H1 (cell line): ENCODE results near the gene ANAPC13. TPM values are rescaled to one million over a fixed set of nuclear protein-coding genes. Genes with fewer than 3 reads are reported as not detected.

Experiments used
- ASH2L ChIP-seq: fragments of 200-600, 300-600 bp; sonication (generic); IDR thresholded peaks from one replicate; pipeline ENCODE4 v1.7.1; 2017; ENCODE audit warnings: low read length
- BCL11A ChIP-seq, 2 experiments: IDR thresholded peaks; one replicate each; pipeline ENCODE4 v1.6.1; 2011; ENCODE audit warnings: low read depth in 2 of 2, low read length in 2 of 2, mild to moderate bottlenecking in 2 of 2
- CBX8 ChIP-seq: fragments of 300-800, 300-1000 bp; sonication (generic); IDR thresholded peaks from 2 replicates; pipeline ENCODE4 v1.7.1; 2016; ENCODE audit warnings: low read depth, low read length, borderline replicate concordance
- CHD2 ChIP-seq: IDR thresholded peaks from 2 replicates; pipeline ENCODE4 v1.6.1; 2012; ENCODE audit warnings: low read length, improper control_type of control experiment
- CREB1 ChIP-seq: IDR thresholded peaks from 2 replicates; pipeline ENCODE4 v1.6.1; 2012; ENCODE audit warnings: inconsistent platforms
- EGR1 ChIP-seq: IDR thresholded peaks from 2 replicates; pipeline ENCODE4 v1.6.1; 2011; ENCODE audit warnings: low read depth, low read length, borderline replicate concordance
- EZH2 ChIP-seq: fragments of 200-600 bp; sonication (generic); IDR thresholded peaks from 2 replicates; pipeline ENCODE4 v1.7.1; 2012; ENCODE audit warnings: low read depth, mild to moderate bottlenecking, moderate library complexity, low read length, inconsistent platforms; ENCODE audit not compliant: severe bottlenecking
- FOSL1 ChIP-seq: IDR thresholded peaks from 2 replicates; pipeline ENCODE4 v1.6.1; 2011; ENCODE audit warnings: mild to moderate bottlenecking, low read depth, low read length, moderate library complexity; ENCODE audit not compliant: insufficient read depth
- HDAC2 ChIP-seq, 2 experiments: fragments of 300-600 bp in 1 of 2; sonication (generic) in 1 of 2; IDR thresholded peaks; 2 replicates each; pipeline ENCODE4 v1.6.1; 2011 to 2012; ENCODE audit warnings: low read depth in 2 of 2, low read length in 2 of 2, mild to moderate bottlenecking in 2 of 2, moderate library complexity in 2 of 2, borderline replicate concordance in 1 of 2, inconsistent platforms in 1 of 2
- JUN ChIP-seq: IDR thresholded peaks from 2 replicates; pipeline ENCODE4 v1.6.1; 2011; ENCODE audit warnings: low read depth, mild to moderate bottlenecking, improper control_type of control experiment, low read length
- JUND ChIP-seq: IDR thresholded peaks from 2 replicates; pipeline ENCODE4 v1.6.1; 2011; ENCODE audit warnings: mild to moderate bottlenecking, improper control_type of control experiment, low read length
- KDM5A ChIP-seq: fragments of 200-600 bp; IDR thresholded peaks from 2 replicates; pipeline ENCODE4 v1.7.1; 2012; ENCODE audit warnings: mild to moderate bottlenecking, low read length, inconsistent platforms, mixed read lengths
- MAFK ChIP-seq: IDR thresholded peaks from 2 replicates; pipeline ENCODE4 v1.6.1; 2012; ENCODE audit warnings: low read depth, mild to moderate bottlenecking, improper control_type of control experiment, low read length
- NANOG ChIP-seq: IDR thresholded peaks from 2 replicates; pipeline ENCODE4 v1.6.1; 2011; ENCODE audit warnings: low read length, low read depth, mild to moderate bottlenecking, inconsistent platforms; ENCODE audit not compliant: insufficient read depth, poor library complexity, severe bottlenecking
- SIN3A ChIP-seq, 2 experiments: IDR thresholded peaks in 1 of 2; conservative IDR thresholded peaks in 1 of 2; 2 replicates each; pipeline ENCODE4 v1.6.1; 2011 to 2012; ENCODE audit warnings: low read length in 2 of 2, improper control_type of control experiment in 1 of 2, low read depth in 1 of 2, mild to moderate bottlenecking in 1 of 2
- SIX5 ChIP-seq: IDR thresholded peaks from 2 replicates; pipeline ENCODE4 v1.6.1; 2011; ENCODE audit warnings: mild to moderate bottlenecking, low read depth, low read length
- SP4 ChIP-seq: IDR thresholded peaks from 2 replicates; pipeline ENCODE4 v1.6.1; 2012; ENCODE audit warnings: low read length, inconsistent platforms
- SRF ChIP-seq: IDR thresholded peaks from 2 replicates; pipeline ENCODE4 v1.6.1; 2011; ENCODE audit warnings: mild to moderate bottlenecking, low read depth, low read length, moderate library complexity
- SUZ12 ChIP-seq: fragments of 200-600 bp; sonication (generic); IDR thresholded peaks from 2 replicates; pipeline ENCODE4 v1.6.1; 2012; ENCODE audit warnings: mild to moderate bottlenecking, inconsistent platforms, low read length, moderate library complexity, mixed read lengths
- TAF1 ChIP-seq: IDR thresholded peaks from 2 replicates; pipeline ENCODE4 v1.6.1; 2011; ENCODE audit warnings: mild to moderate bottlenecking, low read depth, low read length
- TEAD4 ChIP-seq: IDR thresholded peaks from 2 replicates; pipeline ENCODE4 v1.6.1; 2012; ENCODE audit warnings: low read depth, low read length, inconsistent platforms, mixed read lengths
- USF2 ChIP-seq: IDR thresholded peaks from 2 replicates; pipeline ENCODE4 v1.6.1; 2011; ENCODE audit warnings: low read length, improper control_type of control experiment
- ZNF274 ChIP-seq: IDR thresholded peaks from 2 replicates; pipeline ENCODE4 v1.7.0; 2012; ENCODE audit warnings: low read length, borderline replicate concordance; ENCODE audit errors: extremely low read depth
- polyA plus RNA-seq, 7 experiments: library from polyadenylated mRNA; depleted of rRNA in 3 of 7; stranded (reverse) in 5 of 7; unstranded in 2 of 7; fragments of >200 nt in 5 of 7; fragments of 200-250 nt in 2 of 7; gene quantifications; 1 replicate in 5 of 7; 2 replicates in 1 of 7; 4 replicates in 1 of 7; pipeline versions ENCODE4 v1.2.1 to v1.2.3, GENCODE V29; 2011 to 2013; ENCODE audit warnings: missing spikeins in 2 of 7, mixed read lengths in 2 of 7
- total RNA-seq: library from RNA; stranded (reverse); fragmentation: NEBNext Ultra II Directional; extraction: Animal tissue kit (Norgen Biotek cat#: 25700); gene quantifications from 2 replicates; pipeline ENCODE4 v1.2.1, GENCODE V29; 2021

ANAPC13 gene
- total and polyA plus RNA-seq, 2 of the 8 experiments (the other 6 are each of a cell fraction or from before 2014, with no cell fraction given) = 33.3 to 34.0 TPM

- TF ChIP-seq TAF1 (peak; percentile 77), SIX5 (no peak; the same call in 1 of the 2 replicates), SP4 (peak; percentile 33; the same call in 1 of the 2 replicates), ZNF274 (no peak), EGR1 (peak; percentile 93), JUND (peak; percentile 56), SRF (no peak), NANOG (no peak), USF2 (peak; percentile 86), MAFK (no peak), JUN (no peak), SIN3A (conservative IDR thresholded peaks at IDR 0.05 in 1 of 2, IDR thresholded peaks at IDR 0.05 in 1 of 2; ENCODE audit: low read depth in 1 of 2, low read length in 2 of 2) (peak in 1 of 2 experiments; percentile 70; a peak in 1 of 4 replicates), TEAD4 (no peak), CREB1 (peak; percentile 53), BCL11A (IDR thresholded peaks at IDR 0.05; ENCODE audit: low read depth in 2 of 2, low read length in 2 of 2) (no peak), SUZ12 (no peak), KDM5A (no peak), CHD2 (no peak), FOSL1 (no peak), ASH2L (peak; percentile 91), HDAC2 (IDR thresholded peaks at IDR 0.05; ENCODE audit: borderline replicate concordance in 1 of 2, low read depth in 2 of 2, low read length in 2 of 2) (peak in 1 of 2 experiments; percentile 75; a peak in 2 of 4 replicates), CBX8 (no peak), EZH2 (no peak)
These were observed at the start of gene ANAPC13, which contains the start of gene CEP63 (continued) for GRCh38 chr3:134485718-134486576.
